Activated naive CD4-positive, alpha-beta T cell treated with Interleukin-2 at 50 U/mL for 16 hours (primary cell): ENCODE measurements around the gene CGA.

Experiments
- DNase-seq: peaks from one replicate; pipeline ENCODE4 v3.0.0-alpha.2; 2020

The CGA gene

DNA sequence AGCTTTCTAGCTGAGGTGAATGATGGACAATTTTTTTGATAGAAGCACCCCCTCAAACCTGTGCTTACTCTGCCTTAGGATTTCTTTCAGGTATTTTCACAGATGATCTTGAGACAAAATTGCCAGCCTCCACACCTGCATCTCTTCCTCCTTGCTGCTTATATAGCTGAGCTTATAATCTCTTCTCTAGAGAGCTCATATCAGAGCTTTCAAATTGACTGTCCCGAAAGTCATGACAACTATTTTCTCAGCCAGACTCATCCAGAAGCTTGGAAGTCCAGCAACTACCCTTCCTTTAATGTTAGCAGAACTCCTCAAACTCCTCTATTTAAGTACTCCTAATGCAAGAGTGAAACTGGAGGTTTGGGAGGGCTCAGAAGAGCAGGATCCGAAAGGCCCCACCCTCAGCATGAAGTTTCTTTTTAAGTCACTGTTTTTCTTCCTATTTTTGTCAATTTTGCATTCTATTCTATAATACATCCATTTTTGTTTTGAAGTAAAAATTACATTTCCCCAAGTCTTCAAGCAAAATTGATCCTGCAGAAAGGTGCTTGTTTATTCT lies 12.7 kb downstream of the CGA start:
- no peak for DNase-seq

DNA sequence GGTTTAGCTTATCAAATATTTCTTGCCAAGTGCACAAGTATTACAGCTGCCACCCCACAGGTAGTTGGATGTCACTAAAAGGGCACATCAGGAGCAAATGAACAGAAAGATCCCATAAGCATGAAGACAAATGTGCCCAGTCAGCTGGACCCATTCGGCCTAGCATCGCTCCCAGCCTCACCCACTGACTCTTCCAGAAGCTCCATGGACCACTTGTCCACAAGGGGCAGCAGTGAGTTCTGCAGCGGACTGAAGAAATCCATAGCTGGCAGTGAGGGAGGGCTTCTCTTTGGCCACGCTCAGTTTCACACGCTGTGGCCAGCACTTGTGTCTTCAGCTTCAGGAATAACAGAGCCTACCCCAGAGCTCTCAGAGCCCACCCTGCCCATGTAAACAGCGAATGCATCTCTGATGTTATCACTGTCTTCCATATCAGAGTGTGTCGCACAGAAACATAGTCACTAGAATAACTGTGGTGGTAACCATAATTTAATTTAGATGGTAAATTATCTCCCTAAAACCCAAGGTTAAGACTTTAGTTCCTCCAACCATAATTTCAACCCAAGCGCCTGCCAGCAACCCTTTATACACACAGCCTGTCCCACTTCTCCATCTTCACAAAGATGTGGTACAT lies 15.8 kb downstream of the CGA start:
- DNase-seq = peak; percentile 58

DNA sequence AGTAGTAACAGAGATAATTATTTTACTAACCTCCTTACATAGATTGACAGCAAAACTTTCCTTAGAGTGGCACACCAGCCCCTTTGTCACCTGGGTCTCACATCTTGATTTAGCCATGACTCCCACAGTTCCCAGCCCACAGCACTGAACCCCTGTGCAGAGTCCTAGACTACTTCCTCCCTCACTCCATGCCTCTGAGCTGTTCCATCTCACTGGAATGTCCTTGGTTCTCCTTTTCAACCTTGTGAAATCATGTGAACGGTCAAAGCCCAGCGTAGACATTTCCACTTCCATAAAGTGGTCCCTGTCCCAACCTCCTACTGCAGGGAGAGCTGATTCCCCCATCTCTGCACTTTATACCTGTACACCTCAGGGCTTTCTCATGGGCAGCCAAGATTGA lies 19.7 kb downstream of the CGA start:
- DNase-seq = no peak

- no peak for DNase-seq
Measured at GRCh38 chr6:87074101-87074621, 20.7 kb downstream of the CGA start.

DNA sequence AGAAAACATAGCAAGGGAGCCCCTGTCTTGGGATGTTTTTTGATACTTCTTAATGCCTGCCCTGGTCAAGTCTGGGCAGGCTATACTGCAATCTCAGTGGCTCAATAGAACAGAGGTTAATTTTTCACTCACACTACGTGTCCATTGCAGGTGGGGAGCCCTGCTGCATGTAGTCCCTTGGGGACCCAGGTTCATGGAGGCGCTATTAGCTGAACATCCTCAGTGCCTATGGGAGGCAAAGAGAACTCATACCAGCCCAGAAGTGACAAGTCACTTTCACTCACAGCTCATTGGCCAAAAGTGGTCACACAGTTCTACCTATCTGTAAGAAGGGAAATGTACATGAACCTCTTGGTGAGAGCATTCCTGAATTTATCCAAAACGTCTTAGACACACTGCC lies 23.2 kb downstream of the CGA start:
- DNase-seq = no peak

- DNase-seq = no peak
Measured at GRCh38 chr6:87070741-87071140, 24.2 kb downstream of the CGA start.

- no peak for DNase-seq
Measured at GRCh38 chr6:87068795-87069194, 26.1 kb downstream of the CGA start.

DNA sequence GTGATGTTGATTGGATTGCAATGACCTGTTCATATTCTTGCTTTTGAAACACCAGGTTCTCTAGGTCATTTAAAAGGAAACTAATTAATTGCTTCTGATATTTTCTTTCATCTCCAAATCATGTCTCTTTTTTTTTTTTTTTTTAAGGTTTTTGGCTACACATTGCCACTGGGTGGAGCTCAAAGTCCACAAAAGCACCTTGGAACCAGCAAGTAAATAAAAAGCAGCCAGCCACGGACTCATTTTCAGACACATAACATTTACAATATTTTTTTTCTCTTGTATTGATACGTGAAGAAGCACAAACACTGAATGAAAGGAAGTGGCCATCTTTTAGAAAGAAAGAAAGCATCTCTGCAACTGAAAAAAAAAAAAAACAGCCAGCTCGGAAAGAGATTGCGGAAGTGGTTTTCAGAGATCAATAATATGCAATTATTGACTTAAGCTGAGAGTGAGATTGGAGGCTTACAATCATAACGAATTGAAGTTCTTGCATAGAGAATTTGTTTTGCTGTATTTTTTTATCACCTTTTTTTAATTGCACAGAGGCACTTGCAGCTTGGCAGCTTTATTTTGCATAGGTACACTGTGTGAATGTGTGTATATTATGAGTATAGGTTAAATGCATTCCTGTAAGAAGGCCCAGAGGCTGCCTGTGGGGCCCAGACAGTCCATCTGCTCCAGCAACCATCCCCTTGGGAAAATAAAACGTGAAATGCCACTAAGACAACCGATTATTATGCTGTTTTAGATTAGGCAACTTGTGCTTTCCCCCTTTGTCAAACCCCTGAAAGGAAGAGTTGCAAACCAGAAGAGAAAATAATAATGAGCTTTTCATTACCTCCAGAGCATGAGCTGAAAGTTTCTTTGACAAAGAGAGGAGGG lies 28.2 kb downstream of the CGA start:
- DNase-seq = peak; percentile 25

- no peak for DNase-seq
Measured at GRCh38 chr6:87065117-87065516, 29.8 kb downstream of the CGA start.

GRCh38 chr6:87059943-87060342 lies 35.0 kb downstream of the CGA start:
- no peak for DNase-seq

GRCh38 chr6:87054143-87054833 lies 40.6 kb downstream of the CGA start:
- no peak for DNase-seq

- DNase-seq = no peak
Measured at GRCh38 chr6:87053312-87053711, 41.6 kb downstream of the CGA start.

GRCh38 chr6:87049779-87050178 lies 45.1 kb downstream of the CGA start:
- DNase-seq = no peak

DNA sequence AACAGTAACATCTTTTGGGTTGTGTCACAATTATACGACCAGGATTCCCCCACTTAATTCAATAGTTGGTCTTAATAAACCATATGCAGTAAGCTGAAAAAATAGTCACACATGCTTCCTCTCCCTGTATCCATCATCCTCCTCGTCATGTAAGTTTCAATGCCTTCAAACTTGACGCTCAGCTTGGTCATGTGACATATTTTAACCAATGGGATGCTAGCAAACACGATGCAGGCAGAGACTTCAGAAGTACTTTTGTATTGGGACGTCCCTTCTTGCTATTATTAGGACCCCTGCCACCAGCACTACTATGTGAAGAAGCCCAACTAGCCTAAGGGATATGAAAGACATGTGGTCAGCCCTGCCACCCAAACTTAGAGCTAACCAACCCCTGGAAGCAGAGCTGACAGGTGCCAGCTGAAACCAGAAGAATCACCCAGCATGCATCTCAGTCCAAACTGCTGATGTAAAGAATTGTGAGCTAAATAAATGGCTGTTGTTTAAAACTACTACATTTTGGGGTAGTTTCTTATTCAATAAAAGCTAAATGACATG lies 49.3 kb downstream of the CGA start:
- DNase-seq = no peak

DNA sequence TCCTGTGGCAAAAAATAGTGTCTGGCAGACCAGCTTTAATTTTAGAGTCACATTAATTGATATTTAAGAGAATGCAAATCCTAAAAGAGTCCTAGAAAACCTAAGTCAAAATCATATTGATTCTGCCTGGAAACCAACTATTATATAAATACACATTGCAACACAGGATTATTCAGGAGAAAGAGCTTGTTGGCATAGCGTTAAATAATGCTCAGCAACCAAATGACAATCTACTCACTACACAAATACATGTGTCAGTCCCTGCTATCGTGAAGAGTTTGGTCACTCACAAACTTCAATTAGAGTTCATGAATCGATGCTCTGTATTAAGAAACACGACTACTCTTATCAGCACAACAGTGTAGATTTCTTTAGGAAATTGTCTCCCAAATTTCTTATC lies 54.2 kb downstream of the CGA start:
- no peak for DNase-seq
